Measurements from ENCODE around the gene C19orf12. TPM values are rescaled to one million over a fixed set of nuclear protein-coding genes. Genes with fewer than 3 reads are reported as not detected.

The C19orf12 gene
- total and polyA plus RNA-seq, 5 donors from 2014 or later, result 22.8 to 33.7 (median 29.4) TPM

GRCh38 chr19:29690842-29691241, 24.2 kb downstream of the C19orf12 start:
- no peaks in the 10 kb centered on the region for H3K27me3 ChIP-seq (ENCODE audit: control insufficient read depth, insufficient read depth, low read length)
- H3K36me3 ChIP-seq (ENCODE audit: control insufficient read depth, insufficient read depth, low read length), result no peaks in the 10 kb centered on the region
- H3K27ac ChIP-seq (ENCODE audit: insufficient read depth, low read length, poor library complexity, severe bottlenecking), result no peak overlapping the region
- DNase-seq, result peak; percentile 34 to 81 (median 69)
- Mint-ChIP-seq H3K4me1 (peaks cover 0 to 37% (median 22%) of the 10 kb centered on the region in 4 donors), H3K36me3 (peaks cover 3% of the 10 kb centered on the region), H3K27me3 (no peaks in the 10 kb centered on the region), H3K4me3 (peak overlapping the region in 1 of 4 donors; percentile 5), H3K9me3 (peaks cover 0 to 3% (median 0%) of the 10 kb centered on the region in 7 donors), H3K27ac (peak overlapping the region in 1 of 3 donors; percentile 57)
- H3K4me1 ChIP-seq (ENCODE audit: control insufficient read depth, insufficient read depth, low read length, poor library complexity, severe bottlenecking), result peaks cover 16% of the 10 kb centered on the region
- peak; percentile 67 for ATAC-seq (ENCODE audit: low read depth in 2 of 2)
- no peak overlapping the region for H3K4me3 ChIP-seq (ENCODE audit: low read depth, low read length)
- H3K9me3 ChIP-seq (ENCODE audit: control insufficient read depth in 2 of 2, low read length in 2 of 2), result peaks cover 0 to 2% of the 10 kb centered on the region in 2 experiments

- H3K4me3 ChIP-seq (ENCODE audit: low read depth, low read length), result no peak overlapping the region
- ATAC-seq (ENCODE audit: low read depth in 2 of 2) (no peak), DNase-seq (no peak)
- H3K27ac ChIP-seq (ENCODE audit: insufficient read depth, low read length, poor library complexity, severe bottlenecking), result no peak overlapping the region
- peaks cover 3% of the 10 kb centered on the region for H3K36me3 Mint-ChIP-seq
- peak overlapping the region in 2 of 4 donors; percentile 16 to 21 for H3K4me3 Mint-ChIP-seq
- peaks cover 0 to 35% (median 20%) of the 10 kb centered on the region in 4 donors for H3K4me1 Mint-ChIP-seq
- no peaks in the 10 kb centered on the region for H3K36me3 ChIP-seq (ENCODE audit: control insufficient read depth, insufficient read depth, low read length)
- H3K27me3 Mint-ChIP-seq, result no peaks in the 10 kb centered on the region
- H3K4me1 ChIP-seq (ENCODE audit: control insufficient read depth, insufficient read depth, low read length, poor library complexity, severe bottlenecking), result peaks cover 9% of the 10 kb centered on the region
- H3K27ac Mint-ChIP-seq, result peak overlapping the region in 1 of 3 donors; percentile 5
- H3K9me3 ChIP-seq (ENCODE audit: control insufficient read depth in 2 of 2, low read length in 2 of 2), result peaks cover 0 to 2% of the 10 kb centered on the region in 2 experiments
- no peaks in the 10 kb centered on the region for H3K27me3 ChIP-seq (ENCODE audit: control insufficient read depth, insufficient read depth, low read length)
- H3K9me3 Mint-ChIP-seq, result peaks cover 0 to 3% (median 0%) of the 10 kb centered on the region in 7 donors
Measured at GRCh38 chr19:29687897-29688728, 26.9 kb downstream of the C19orf12 start.

GRCh38 chr19:29687244-29687896, 27.7 kb downstream of the C19orf12 start:
- H3K36me3 ChIP-seq (ENCODE audit: control insufficient read depth, insufficient read depth, low read length), result no peaks in the 10 kb centered on the region
- DNase-seq, result no peak
- peaks cover 0 to 42% (median 24%) of the 10 kb centered on the region in 4 donors for H3K4me1 Mint-ChIP-seq
- H3K9me3 Mint-ChIP-seq, result peaks cover 0 to 3% (median 0%) of the 10 kb centered on the region in 7 donors
- H3K4me3 ChIP-seq (ENCODE audit: low read depth, low read length), result no peak overlapping the region
- peaks cover 3% of the 10 kb centered on the region for H3K36me3 Mint-ChIP-seq
- H3K4me3 Mint-ChIP-seq, result peak overlapping the region in 1 of 4 donors; percentile 21
- ATAC-seq (ENCODE audit: low read depth in 2 of 2), result no peak
- H3K4me1 ChIP-seq (ENCODE audit: control insufficient read depth, insufficient read depth, low read length, poor library complexity, severe bottlenecking), result peaks cover 16% of the 10 kb centered on the region
- no peaks in the 10 kb centered on the region for H3K27me3 ChIP-seq (ENCODE audit: control insufficient read depth, insufficient read depth, low read length)
- no peak overlapping the region for H3K27ac ChIP-seq (ENCODE audit: insufficient read depth, low read length, poor library complexity, severe bottlenecking)
- H3K27me3 Mint-ChIP-seq, result no peaks in the 10 kb centered on the region
- H3K9me3 ChIP-seq (ENCODE audit: control insufficient read depth in 2 of 2, low read length in 2 of 2), result peaks cover 0 to 2% of the 10 kb centered on the region in 2 experiments
- H3K27ac Mint-ChIP-seq, result peak overlapping the region in 2 of 3 donors; percentile 5 to 51

DNA sequence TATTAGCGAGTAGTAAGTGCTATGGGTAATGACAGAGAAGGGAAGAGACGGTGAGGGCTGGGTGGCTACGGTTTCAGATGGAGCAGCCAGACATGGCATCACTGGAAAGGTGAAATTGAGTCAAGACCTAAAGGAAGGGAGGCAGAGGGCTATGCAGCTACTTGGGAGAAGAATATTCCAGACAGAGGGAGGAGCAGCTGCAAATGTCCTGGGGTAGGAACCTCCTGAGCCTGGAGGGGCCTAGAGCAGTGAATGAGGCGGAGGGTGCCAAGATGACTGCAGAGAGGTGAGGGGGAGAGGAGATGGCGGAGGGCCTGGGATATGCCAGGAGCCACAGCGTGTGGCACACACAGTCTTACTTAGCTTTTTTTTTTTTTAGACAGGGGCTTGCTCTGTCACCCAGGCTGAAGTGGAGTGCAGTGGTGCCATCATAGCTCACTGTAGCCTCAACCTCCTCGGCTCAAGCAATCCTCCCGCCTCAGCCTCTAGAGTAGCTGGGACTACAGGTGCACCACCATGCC, 28.7 kb downstream of the C19orf12 start:
- no peaks in the 10 kb centered on the region for H3K27me3 Mint-ChIP-seq
- H3K27ac Mint-ChIP-seq, result peak overlapping the region in 1 of 3 donors; percentile 85
- H3K27ac ChIP-seq (ENCODE audit: insufficient read depth, low read length, poor library complexity, severe bottlenecking), result no peak overlapping the region

GRCh38 chr19:29685326-29685725, 29.7 kb downstream of the C19orf12 start:
- Mint-ChIP-seq H3K4me3 (no peak overlapping the region), H3K9me3 (peaks cover 0 to 3% (median 0%) of the 10 kb centered on the region in 7 donors), H3K36me3 (peaks cover 3% of the 10 kb centered on the region), H3K27ac (peak overlapping the region in 1 of 3 donors; percentile 60), H3K4me1 (peaks cover 0 to 51% (median 29%) of the 10 kb centered on the region in 4 donors), H3K27me3 (no peaks in the 10 kb centered on the region)
- no peaks in the 10 kb centered on the region for H3K27me3 ChIP-seq (ENCODE audit: control insufficient read depth, insufficient read depth, low read length)
- no peak overlapping the region for H3K27ac ChIP-seq (ENCODE audit: insufficient read depth, low read length, poor library complexity, severe bottlenecking)
- DNase-seq (no peak), ATAC-seq (ENCODE audit: low read depth in 2 of 2) (no peak)
- H3K9me3 ChIP-seq (ENCODE audit: control insufficient read depth in 2 of 2, low read length in 2 of 2), result no peaks in the 10 kb centered on the region
- H3K4me3 ChIP-seq (ENCODE audit: low read depth, low read length), result no peak overlapping the region
- H3K4me1 ChIP-seq (ENCODE audit: control insufficient read depth, insufficient read depth, low read length, poor library complexity, severe bottlenecking), result peaks cover 27% of the 10 kb centered on the region
- no peaks in the 10 kb centered on the region for H3K36me3 ChIP-seq (ENCODE audit: control insufficient read depth, insufficient read depth, low read length)

More for the DNA sequence above, 28.7 kb downstream of the C19orf12 start:
- H3K4me1 ChIP-seq (ENCODE audit: control insufficient read depth, insufficient read depth, low read length, poor library complexity, severe bottlenecking), result peaks cover 26% of the 10 kb centered on the region
- H3K4me1 Mint-ChIP-seq, result peaks cover 0 to 49% (median 27%) of the 10 kb centered on the region in 4 donors
- peaks cover 0 to 3% (median 0%) of the 10 kb centered on the region in 7 donors for H3K9me3 Mint-ChIP-seq
- peaks cover 3% of the 10 kb centered on the region for H3K36me3 Mint-ChIP-seq
- ATAC-seq (ENCODE audit: low read depth in 2 of 2) (no peak), DNase-seq (no peak)
- no peaks in the 10 kb centered on the region for H3K27me3 ChIP-seq (ENCODE audit: control insufficient read depth, insufficient read depth, low read length)
- H3K4me3 ChIP-seq (ENCODE audit: low read depth, low read length), result no peak overlapping the region
- no peak overlapping the region for H3K4me3 Mint-ChIP-seq
- H3K36me3 ChIP-seq (ENCODE audit: control insufficient read depth, insufficient read depth, low read length), result no peaks in the 10 kb centered on the region
- H3K9me3 ChIP-seq (ENCODE audit: control insufficient read depth in 2 of 2, low read length in 2 of 2), result peaks cover 0 to 2% of the 10 kb centered on the region in 2 experiments

DNA sequence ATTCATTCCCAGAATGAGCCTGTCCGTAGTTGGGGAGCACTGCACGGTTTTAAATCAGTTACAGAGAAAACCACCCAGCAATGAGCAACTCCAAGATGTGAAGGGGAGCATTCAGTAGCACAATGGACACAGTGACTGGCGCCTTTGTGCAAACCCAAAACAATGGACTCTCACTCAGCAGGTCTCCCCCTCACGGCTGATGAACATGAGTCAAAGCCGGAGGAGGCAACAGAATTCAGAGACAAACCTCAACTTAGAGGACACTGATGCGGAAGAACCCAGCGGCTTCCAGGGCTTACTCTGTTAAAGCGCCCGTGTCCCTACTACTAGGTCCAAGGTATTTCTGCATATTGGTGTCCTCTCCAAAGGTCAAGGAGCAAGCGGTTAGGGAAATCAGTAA, 32.1 kb downstream of the C19orf12 start:
- no peaks in the 10 kb centered on the region for H3K27me3 Mint-ChIP-seq
- Histone ChIP-seq H3K27ac (ENCODE audit: insufficient read depth, low read length, poor library complexity, severe bottlenecking) (no peak overlapping the region), H3K4me3 (ENCODE audit: low read depth, low read length) (no peak overlapping the region), H3K36me3 (ENCODE audit: control insufficient read depth, insufficient read depth, low read length) (no peaks in the 10 kb centered on the region), H3K4me1 (ENCODE audit: control insufficient read depth, insufficient read depth, low read length, poor library complexity, severe bottlenecking) (peaks cover 50% of the 10 kb centered on the region), H3K27me3 (ENCODE audit: control insufficient read depth, insufficient read depth, low read length) (no peaks in the 10 kb centered on the region), H3K9me3 (ENCODE audit: control insufficient read depth in 2 of 2, low read length in 2 of 2) (no peaks in the 10 kb centered on the region)
- no peaks in the 10 kb centered on the region for H3K36me3 Mint-ChIP-seq
- peak overlapping the region in 2 of 3 donors; percentile 32 to 36 for H3K27ac Mint-ChIP-seq
- DNase-seq (no peak), ATAC-seq (ENCODE audit: low read depth in 2 of 2) (no peak)
- H3K9me3 Mint-ChIP-seq, result no peaks in the 10 kb centered on the region
- H3K4me1 Mint-ChIP-seq, result peaks cover 0 to 63% (median 27%) of the 10 kb centered on the region in 4 donors
- no peak overlapping the region for H3K4me3 Mint-ChIP-seq

DNA sequence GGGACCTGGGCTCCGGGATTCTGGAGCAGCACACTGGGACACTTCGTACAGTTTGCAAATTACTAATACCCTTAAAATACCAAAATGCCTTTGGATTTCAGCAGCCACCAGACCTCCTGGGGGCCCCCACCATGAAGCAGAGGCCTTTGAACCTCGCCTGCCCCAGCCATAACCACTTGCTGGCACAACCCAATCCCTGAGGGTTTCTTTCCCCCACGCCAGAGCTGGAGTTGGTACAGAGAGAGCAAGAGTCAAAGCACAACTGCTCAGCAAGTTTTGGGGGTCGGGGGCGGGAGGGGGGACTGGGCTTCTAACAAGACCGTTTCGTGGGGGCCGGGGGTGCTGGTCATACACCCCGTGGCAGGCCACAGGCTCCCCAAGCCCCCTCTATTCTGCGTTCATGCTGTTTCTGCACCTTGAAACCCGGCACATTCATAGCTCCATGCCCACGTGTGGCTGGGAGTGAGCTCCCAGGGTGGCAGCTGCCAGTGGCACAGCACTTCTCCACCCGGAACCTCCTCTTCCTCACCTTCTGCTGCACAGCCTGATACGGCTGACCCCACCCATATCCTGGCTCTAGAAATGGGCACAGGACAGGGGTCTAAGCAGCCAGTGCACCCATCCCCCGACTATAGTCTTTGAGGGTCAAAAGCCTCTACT, 32.7 kb downstream of the C19orf12 start:
- Histone ChIP-seq H3K27ac (ENCODE audit: insufficient read depth, low read length, poor library complexity, severe bottlenecking) (no peak overlapping the region), H3K36me3 (ENCODE audit: control insufficient read depth, insufficient read depth, low read length) (no peaks in the 10 kb centered on the region), H3K9me3 (ENCODE audit: control insufficient read depth in 2 of 2, low read length in 2 of 2) (no peaks in the 10 kb centered on the region), H3K27me3 (ENCODE audit: control insufficient read depth, insufficient read depth, low read length) (no peaks in the 10 kb centered on the region), H3K4me3 (ENCODE audit: low read depth, low read length) (no peak overlapping the region), H3K4me1 (ENCODE audit: control insufficient read depth, insufficient read depth, low read length, poor library complexity, severe bottlenecking) (peaks cover 57% of the 10 kb centered on the region)
- no peaks in the 10 kb centered on the region for H3K36me3 Mint-ChIP-seq
- H3K27ac Mint-ChIP-seq, result peak overlapping the region in 1 of 3 donors; percentile 36
- H3K27me3 Mint-ChIP-seq, result no peaks in the 10 kb centered on the region
- H3K9me3 Mint-ChIP-seq, result no peaks in the 10 kb centered on the region
- DNase-seq (no peak), ATAC-seq (ENCODE audit: low read depth in 2 of 2) (no peak)
- peaks cover 0 to 67% (median 25%) of the 10 kb centered on the region in 4 donors for H3K4me1 Mint-ChIP-seq
- no peak overlapping the region for H3K4me3 Mint-ChIP-seq

Data from CD4-positive, CD25-positive, alpha-beta regulatory T cell (primary cell).